Tracheal epithelial cell (primary cell): ENCODE measurements around the gene PPFIBP1. TPM values are rescaled to one million over a fixed set of nuclear protein-coding genes. Genes with fewer than 3 reads are reported as not detected.

Experiments used
- total RNA-seq: library from RNA; depleted of rRNA; stranded (reverse); fragments of >200 nt; gene quantifications from 2 replicates; pipeline ENCODE4 v1.2.1, GENCODE V29; 2014

Gene PPFIBP1
- 49.2 and 61.2 TPM in 2 replicates for total RNA-seq

DNA sequence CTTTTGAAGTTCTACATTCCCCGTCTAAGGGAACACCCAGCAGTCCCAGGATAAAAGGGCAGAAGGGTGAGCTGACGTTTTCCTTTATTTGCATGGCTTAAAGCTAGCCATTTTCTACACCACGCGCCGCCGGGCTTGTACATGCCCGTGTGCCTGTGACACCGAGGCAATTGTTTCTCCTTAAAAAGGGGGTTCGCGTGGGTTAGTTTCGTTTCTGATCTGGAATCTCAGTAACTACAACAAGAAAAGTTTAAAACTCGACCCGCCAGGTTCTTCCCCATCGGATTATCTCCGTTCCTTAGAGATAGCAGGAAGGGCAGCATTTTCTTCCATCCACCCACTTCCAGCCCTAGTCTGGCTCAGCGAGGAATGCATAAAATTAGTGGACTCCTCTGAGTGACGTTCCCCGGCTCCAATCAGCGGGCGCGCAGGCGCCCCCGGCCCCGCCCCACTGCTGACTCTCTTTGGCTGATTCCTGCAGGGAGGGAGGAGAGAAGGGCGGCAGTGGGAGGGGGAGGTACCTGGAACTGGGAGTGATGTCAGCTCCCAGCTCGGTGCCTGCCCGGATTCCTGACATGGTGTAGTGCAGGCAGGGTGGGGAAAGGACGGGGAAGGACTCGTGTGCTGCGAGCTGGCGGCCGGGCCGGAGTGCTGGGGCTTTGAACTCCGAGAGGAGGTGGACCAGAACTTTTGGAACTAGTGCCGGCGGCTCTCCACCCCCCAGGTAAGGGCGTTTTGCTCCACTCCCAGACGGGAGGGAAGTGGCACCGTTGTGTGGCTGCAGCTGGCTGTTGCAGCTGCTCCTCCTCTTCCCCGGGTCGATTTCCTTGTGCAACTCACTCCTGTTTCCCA lies at the start of gene PPFIBP1:
TSS of gene PPFIBP1 (plus strand) at position 565 of the 852 bp plus-strand sequence. CDS start 109,191 bp downstream, outside the sequence.

DNA sequence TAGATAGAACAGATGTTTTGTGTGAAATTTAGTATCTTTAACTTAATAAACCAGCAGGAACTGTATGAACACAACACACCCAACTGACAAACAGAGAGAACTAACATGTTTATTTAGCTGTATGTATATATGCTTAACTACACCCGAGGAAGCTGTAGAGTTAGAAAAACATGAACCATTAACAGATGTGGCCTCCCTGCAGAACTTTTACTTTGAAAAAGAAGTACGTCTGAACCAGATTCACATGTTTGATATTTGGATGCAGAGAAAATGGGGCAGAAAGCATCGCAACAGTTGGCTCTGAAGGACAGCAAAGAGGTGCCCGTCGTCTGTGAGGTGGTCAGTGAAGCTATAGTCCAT lies 172.3 kb downstream of the PPFIBP1 start, which contains the start of gene REP15:
TSS of gene REP15 (plus strand) at position 155 of the 360 bp plus-strand sequence. CDS start at position 271, 116 bp downstream.

DNA sequence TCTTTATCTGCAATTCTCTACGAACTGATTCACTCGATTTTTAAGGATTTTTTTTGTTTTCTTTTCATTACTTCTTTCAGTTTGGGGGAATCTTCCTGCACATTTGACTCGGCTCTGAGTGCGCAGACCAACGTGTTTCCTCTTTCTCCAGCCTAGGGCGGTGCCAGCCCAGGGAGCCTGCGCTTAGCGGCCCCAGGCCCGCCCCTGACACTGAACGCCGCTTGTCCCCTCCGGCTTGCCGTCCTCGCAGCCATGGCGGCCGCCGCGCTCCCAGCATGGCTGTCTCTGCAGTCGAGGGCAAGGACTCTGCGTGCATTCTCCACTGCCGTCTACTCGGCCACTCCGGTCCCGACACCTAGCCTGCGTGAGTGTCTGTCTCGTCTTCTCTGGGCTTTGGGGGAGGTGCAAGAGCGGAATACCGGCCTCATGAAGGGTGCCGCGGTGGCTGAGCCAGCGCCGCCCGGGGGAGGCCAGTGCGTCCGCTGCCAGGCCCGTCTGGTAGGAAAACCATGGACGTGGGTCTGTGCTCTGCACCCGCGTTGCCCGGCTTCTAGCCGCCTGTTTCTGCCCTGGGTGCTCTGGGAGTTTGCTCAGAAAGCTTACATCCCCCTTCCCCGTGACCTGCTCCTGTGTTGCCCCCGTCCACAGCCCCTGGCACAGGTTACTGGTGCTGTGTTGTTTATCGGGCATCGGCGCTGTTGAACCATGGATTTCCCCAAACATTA lies 186.7 kb downstream of the PPFIBP1 start, which contains the start of gene MRPS35:
TSS of gene MRPS35 (plus strand) at position 241 of the 725 bp plus-strand sequence. CDS start at position 253, 12 bp downstream.

Other genes with a start within 250 kb of the PPFIBP1 start
- gene BMAL2, start 191.4 kb upstream of the PPFIBP1 start, total RNA-seq = 96.4 and 127 TPM in 2 replicates
- 0.43 and 0.48 TPM in 2 replicates for gene SMCO2, start 77.5 kb upstream of the PPFIBP1 start, total RNA-seq
- 0.72 TPM in 1 of 2 replicates, not detected in the other for gene REP15, start 172.2 kb downstream of the PPFIBP1 start, total RNA-seq
- gene MRPS35, start 186.6 kb downstream of the PPFIBP1 start, total RNA-seq = 84.3 and 128 TPM in 2 replicates